Mucosa of descending colon (tissue), 3 donors: ENCODE results near the gene VTN. TPM values are rescaled to one million over a fixed set of nuclear protein-coding genes. Genes with fewer than 3 reads are reported as not detected.

Source experiments
- ATAC-seq: fragments of 200-7000 bp; cut with Tn5 transposase; one replicate; pipeline ENCODE4 v1.9.1; 2020; ENCODE audit warnings: mild to moderate bottlenecking, moderate library complexity
- DNase-seq, 3 donors: peaks; one replicate each; pipeline ENCODE4 v3.0.0-alpha.2; 2020
- H3K36me3 ChIP-seq: fragments of 200-600 bp; one replicate; pipeline ENCODE4 v1.8.0; 2021; ENCODE audit warnings: low read depth, mild to moderate bottlenecking
- H3K4me1 ChIP-seq: fragments of 200-600 bp; one replicate; pipeline ENCODE4 v1.8.0; 2021; ENCODE audit warnings: low read depth, mild to moderate bottlenecking
- H3K4me3 ChIP-seq: fragments of 200-600 bp; one replicate; pipeline ENCODE4 v1.8.0; 2021; ENCODE audit warnings: mild to moderate bottlenecking
- H3K9me3 ChIP-seq: fragments of 200-600 bp; one replicate; pipeline ENCODE4 v1.8.0; 2021; ENCODE audit warnings: mild to moderate bottlenecking
- intact Hi-C, 2 donors: fragments of 100-400 bp; cut with DNase I in 1 of 2; cut with micrococcal nuclease in 1 of 2; formaldehyde crosslinking; loops; one replicate each; pipeline versions ENCODE4 v1.11.0 to v1.11.1; 2022; cut with DNase I, micrococcal nuclease
- total RNA-seq, 3 donors: library from RNA; stranded (reverse); fragmentation: NEBNext Ultra II Directional in 2 of 3; extraction: Animal tissue kit (Norgen Biotek cat#: 25700) in 2 of 3; gene quantifications; one replicate each; pipeline versions ENCODE4 v1.2.1 to v1.2.4, GENCODE V29; 2021 to 2023
- TF ChIP-seq, protein P1 (sequence below): fragments of 200-600 bp; IDR thresholded peaks from one replicate; pipeline ENCODE4 v1.8.0; 2022; ENCODE audit warnings: antibody characterized with exemption, mild to moderate bottlenecking
- donor health status: DM: no; HTN: no; CAD: no; lungs with moderate emphysema.
- donor health status: DM: no; HTN: no; CAD: no.
- donor health status: DM: no; HTN: yes; CAD: no.

VTN gene
- total RNA-seq, 3 donors from 2014 or later: 0.23 to 0.39 (median 0.35) TPM

DNA sequence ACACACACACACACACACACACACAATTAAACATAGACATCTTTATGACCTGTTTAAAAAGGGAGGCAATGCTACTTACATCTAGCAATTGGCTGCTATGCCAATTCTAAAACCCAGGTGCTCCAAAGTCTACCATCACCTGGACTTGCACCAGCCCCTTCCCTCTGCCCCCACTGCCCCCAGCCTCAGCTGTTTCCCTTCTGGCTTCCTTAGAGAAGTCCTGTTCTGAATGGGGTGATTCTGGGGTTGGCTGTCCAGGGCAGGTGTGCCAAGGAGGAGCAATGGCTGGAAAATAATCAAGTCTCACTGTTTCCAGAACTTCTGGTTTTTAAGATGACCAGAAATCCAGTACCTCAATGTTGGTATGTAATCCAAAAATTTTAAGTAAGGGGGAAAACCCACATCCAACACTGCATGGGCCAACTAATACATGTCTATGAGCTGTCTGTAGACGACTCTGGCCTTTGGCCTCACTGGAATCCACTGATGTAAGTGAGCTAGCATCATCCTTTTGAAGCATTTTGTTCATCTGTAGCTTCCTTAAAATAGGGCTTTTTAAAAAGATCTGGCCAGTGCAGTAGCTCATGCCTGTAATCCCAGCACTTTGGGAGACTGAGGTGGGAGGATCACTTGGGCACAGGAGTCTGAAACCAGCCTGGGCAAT is 36.9 kb downstream of the VTN start:
- Histone ChIP-seq H3K9me3 (no peaks in the 10 kb centered on the region), H3K4me3 (no peak overlapping the region), H3K36me3 (peaks cover 4% of the 10 kb centered on the region), H3K4me1 (peaks cover 23% of the 10 kb centered on the region)
- DNase-seq: no peak
- TF ChIP-seq, protein P1, sequence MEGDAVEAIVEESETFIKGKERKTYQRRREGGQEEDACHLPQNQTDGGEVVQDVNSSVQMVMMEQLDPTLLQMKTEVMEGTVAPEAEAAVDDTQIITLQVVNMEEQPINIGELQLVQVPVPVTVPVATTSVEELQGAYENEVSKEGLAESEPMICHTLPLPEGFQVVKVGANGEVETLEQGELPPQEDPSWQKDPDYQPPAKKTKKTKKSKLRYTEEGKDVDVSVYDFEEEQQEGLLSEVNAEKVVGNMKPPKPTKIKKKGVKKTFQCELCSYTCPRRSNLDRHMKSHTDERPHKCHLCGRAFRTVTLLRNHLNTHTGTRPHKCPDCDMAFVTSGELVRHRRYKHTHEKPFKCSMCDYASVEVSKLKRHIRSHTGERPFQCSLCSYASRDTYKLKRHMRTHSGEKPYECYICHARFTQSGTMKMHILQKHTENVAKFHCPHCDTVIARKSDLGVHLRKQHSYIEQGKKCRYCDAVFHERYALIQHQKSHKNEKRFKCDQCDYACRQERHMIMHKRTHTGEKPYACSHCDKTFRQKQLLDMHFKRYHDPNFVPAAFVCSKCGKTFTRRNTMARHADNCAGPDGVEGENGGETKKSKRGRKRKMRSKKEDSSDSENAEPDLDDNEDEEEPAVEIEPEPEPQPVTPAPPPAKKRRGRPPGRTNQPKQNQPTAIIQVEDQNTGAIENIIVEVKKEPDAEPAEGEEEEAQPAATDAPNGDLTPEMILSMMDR: no peak
- ATAC-seq: no peak
- intact Hi-C loops: no loop called here

GRCh38 chr17:28331891-28332420 is 38.2 kb downstream of the VTN start:
- no peak overlapping the region for H3K4me3 ChIP-seq
- H3K4me1 ChIP-seq: peaks cover 23% of the 10 kb centered on the region
- DNase-seq: no peak
- H3K36me3 ChIP-seq: peaks cover 4% of the 10 kb centered on the region
- TF ChIP-seq, protein P1: no peak
- intact Hi-C loops: no loop called here
- ATAC-seq: no peak
- H3K9me3 ChIP-seq: no peaks in the 10 kb centered on the region

DNA sequence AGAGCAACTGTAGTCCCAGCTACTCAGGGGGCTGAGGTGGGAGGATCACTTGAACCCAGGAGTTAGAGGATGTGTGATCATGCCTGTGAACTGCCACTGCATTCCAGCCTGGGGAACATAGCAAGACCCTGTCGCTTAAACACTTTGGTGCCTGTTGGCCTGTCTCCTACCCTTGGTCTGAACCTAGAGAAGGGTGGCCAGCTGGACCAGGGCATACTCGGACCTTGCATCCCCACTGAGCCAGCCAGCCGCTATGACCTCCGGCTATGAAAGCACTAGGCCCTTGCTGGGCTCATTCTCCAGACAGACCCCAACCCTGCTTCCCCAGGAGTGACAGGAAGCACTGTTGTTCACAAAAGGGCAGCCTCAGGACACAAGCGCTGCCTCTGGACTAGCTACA is 39.4 kb downstream of the VTN start:
- intact Hi-C loops: no loop called here
- peaks cover 17% of the 10 kb centered on the region for H3K4me1 ChIP-seq
- no peak overlapping the region for H3K4me3 ChIP-seq
- peaks cover 4% of the 10 kb centered on the region for H3K36me3 ChIP-seq
- TF ChIP-seq, protein P1: no peak
- DNase-seq: no peak
- no peaks in the 10 kb centered on the region for H3K9me3 ChIP-seq
- no peak for ATAC-seq

DNA sequence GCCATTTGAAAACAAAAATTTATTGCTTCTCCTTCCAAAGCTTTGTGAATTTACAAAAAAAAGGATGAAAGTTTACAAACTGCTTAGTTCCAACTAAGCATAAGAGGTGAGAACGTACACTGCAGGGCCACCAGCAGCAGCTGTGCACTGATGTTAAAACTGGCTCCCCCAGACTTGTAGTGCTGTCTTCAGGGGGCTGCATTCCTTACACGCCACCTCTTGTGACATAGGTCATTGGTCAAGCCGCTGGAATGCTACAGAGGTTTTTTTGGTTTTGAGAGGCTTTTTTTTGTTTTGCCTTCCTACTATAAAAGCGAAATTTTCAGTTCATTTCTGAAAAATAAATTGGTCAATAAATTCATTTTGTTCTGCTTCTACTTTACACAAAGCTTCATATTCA is 41.8 kb downstream of the VTN start:
- no peaks in the 10 kb centered on the region for H3K4me1 ChIP-seq
- TF ChIP-seq, protein P1: no peak
- DNase-seq: no peak
- H3K9me3 ChIP-seq: no peaks in the 10 kb centered on the region
- no peak overlapping the region for H3K4me3 ChIP-seq
- H3K36me3 ChIP-seq: no peaks in the 10 kb centered on the region
- intact Hi-C loops: no loop called here
- no peak for ATAC-seq

DNA sequence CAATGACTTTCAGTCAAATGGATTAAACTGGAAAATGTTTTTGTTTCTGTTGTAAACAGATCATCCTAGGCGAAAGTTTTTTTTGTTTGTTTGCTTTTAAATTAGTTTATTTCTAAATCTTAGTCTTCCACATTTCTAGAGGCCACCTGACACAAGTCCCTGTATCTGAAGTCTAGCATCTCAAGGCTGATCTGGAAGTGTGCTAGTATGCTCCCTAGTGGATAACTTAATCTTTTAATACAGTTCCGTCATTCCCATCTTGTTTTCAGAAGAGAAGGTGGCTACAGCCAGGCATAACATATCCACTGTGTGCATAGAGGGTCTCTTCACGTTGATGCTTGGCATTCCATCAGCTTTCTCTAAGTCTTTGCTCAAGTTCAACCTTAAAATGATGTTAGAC is 42.4 kb downstream of the VTN start:
- intact Hi-C loops: no loop called here
- Histone ChIP-seq H3K9me3 (no peaks in the 10 kb centered on the region), H3K4me1 (no peaks in the 10 kb centered on the region), H3K36me3 (no peaks in the 10 kb centered on the region), H3K4me3 (no peak overlapping the region)
- no peak for DNase-seq
- no peak for ATAC-seq
- TF ChIP-seq, protein P1: no peak
